GM18951 (cell line): ENCODE results near the gene PAGR1.
"Not testable (repeated sequence)": the region's sequence is repeated elsewhere in the genome, so short reads cannot be mapped to it uniquely, and the experiment has no call there.

ENCODE experiments used
- POLR2A ChIP-seq: IDR thresholded peaks from 4 replicates; pipeline ENCODE4 v1.6.1; 2011; ENCODE audit warnings: mild to moderate bottlenecking; ENCODE audit not compliant: insufficient read length, insufficient read depth; ENCODE audit errors: extremely low read depth
- in situ Hi-C: fragments of 300-500 bp; cut with MboI; formaldehyde crosslinking; loops from one replicate; pipeline ENCODE4 v1.12.0; 2022; ENCODE audit warnings: low sequenced_read_pairs, mixed read lengths, inconsistent platforms; ENCODE audit not compliant: unreplicated experiment

The PAGR1 gene

GRCh38 chr16:29784901-29785500 lies 31.0 kb upstream of the PAGR1 start:
- TF ChIP-seq POLR2A, result no peak
- in situ Hi-C loops, result loop anchor here (10.0 kb wide), 1 partner anchor 60 kb away; no protein-coding TSS in a partner anchor

- in situ Hi-C loops, result loop anchor here (10.0 kb wide), 1 partner anchor 62 kb away; no protein-coding TSS in a partner anchor
Measured at GRCh38 chr16:29787155-29787554, 28.8 kb upstream of the PAGR1 start.

- in situ Hi-C loops, result loop anchor here (10.0 kb wide), 1 partner anchor 65 kb away; no protein-coding TSS in a partner anchor
- TF ChIP-seq POLR2A, result no peak
Measured at GRCh38 chr16:29789775-29790182, 26.2 kb upstream of the PAGR1 start.

GRCh38 chr16:29790183-29790948 lies 25.6 kb upstream of the PAGR1 start, which contains the start of gene KIF22:
KIF22 (plus strand) TSS chr16:29790751; CDS start chr16:29790760, 9 bp downstream.
- in situ Hi-C loops, result no loop called here
- TF ChIP-seq POLR2A, result peak; percentile 87

- in situ Hi-C loops, result no loop called here
- TF ChIP-seq POLR2A, result no peak
Measured at GRCh38 chr16:29790949-29791844, 24.8 kb upstream of the PAGR1 start.

GRCh38 chr16:29791845-29792807 lies 23.8 kb upstream of the PAGR1 start:
- no peak for TF ChIP-seq POLR2A
- in situ Hi-C loops, result no loop called here

GRCh38 chr16:29793153-29793552 lies 22.8 kb upstream of the PAGR1 start:
- in situ Hi-C loops, result not testable (repeated sequence)

- TF ChIP-seq POLR2A, result no peak
- in situ Hi-C loops, result no loop called here
Measured at GRCh38 chr16:29794231-29794710, 21.7 kb upstream of the PAGR1 start.

GRCh38 chr16:29802416-29802935 lies 13.5 kb upstream of the PAGR1 start:
- in situ Hi-C loops, result no loop called here
- no peak for TF ChIP-seq POLR2A

GRCh38 chr16:29804020-29804419 lies 11.9 kb upstream of the PAGR1 start:
- no peak for TF ChIP-seq POLR2A

GRCh38 chr16:29804455-29805231 lies 11.3 kb upstream of the PAGR1 start:
- in situ Hi-C loops, result no loop called here
- no peak for TF ChIP-seq POLR2A

More at GRCh38 chr16:29804020-29804419, 11.9 kb upstream of the PAGR1 start:
- in situ Hi-C loops, result no loop called here
